HEK293 (cell line): ENCODE measurements around the gene LPCAT2.

Source experiments
- ZBTB48 ChIP-seq: fragments of 450-650 bp; formaldehyde crosslinking; IDR thresholded peaks from 2 replicates; pipeline ENCODE4 v1.5.1; 2016; ENCODE audit warnings: missing biosample characterization, missing genetic modification characterization
- ZSCAN23 ChIP-seq: fragments of 450-650 bp; formaldehyde crosslinking; IDR thresholded peaks from 2 replicates; pipeline ENCODE4 v1.5.1; 2016; ENCODE audit warnings: missing biosample characterization, missing genetic modification characterization
- TF ChIP-seq, protein P1 (sequence below): fragments of 450-650 bp; formaldehyde crosslinking; IDR thresholded peaks from 2 replicates; pipeline ENCODE4 v1.5.1; 2016; ENCODE audit warnings: missing biosample characterization, missing genetic modification characterization

DNA sequence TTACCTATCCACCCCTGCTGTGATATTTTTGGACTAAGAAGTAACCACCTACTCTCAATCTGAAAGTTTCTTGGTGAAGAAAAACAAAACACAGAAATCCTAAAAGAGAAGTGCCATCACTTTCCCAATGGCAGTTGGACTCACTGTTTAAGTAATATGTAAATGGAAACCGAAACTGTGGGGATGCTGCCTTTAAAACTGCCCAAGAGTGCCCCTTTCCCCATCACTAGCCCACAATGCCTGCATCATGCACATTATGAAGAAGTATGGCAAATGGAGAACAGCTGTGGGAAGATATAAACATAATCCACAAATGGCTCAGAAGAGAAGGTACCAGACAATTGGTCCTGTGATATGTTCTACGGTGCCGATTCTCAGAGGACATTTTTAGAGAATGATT is 113.4 kb downstream of the LPCAT2 start:
- TF ChIP-seq, protein P1, sequence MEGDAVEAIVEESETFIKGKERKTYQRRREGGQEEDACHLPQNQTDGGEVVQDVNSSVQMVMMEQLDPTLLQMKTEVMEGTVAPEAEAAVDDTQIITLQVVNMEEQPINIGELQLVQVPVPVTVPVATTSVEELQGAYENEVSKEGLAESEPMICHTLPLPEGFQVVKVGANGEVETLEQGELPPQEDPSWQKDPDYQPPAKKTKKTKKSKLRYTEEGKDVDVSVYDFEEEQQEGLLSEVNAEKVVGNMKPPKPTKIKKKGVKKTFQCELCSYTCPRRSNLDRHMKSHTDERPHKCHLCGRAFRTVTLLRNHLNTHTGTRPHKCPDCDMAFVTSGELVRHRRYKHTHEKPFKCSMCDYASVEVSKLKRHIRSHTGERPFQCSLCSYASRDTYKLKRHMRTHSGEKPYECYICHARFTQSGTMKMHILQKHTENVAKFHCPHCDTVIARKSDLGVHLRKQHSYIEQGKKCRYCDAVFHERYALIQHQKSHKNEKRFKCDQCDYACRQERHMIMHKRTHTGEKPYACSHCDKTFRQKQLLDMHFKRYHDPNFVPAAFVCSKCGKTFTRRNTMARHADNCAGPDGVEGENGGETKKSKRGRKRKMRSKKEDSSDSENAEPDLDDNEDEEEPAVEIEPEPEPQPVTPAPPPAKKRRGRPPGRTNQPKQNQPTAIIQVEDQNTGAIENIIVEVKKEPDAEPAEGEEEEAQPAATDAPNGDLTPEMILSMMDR = no peak
- TF ChIP-seq ZSCAN23 (tag by site-specific recombination) (no peak), ZBTB48 (tag by site-specific recombination) (no peak)
